CD4-positive, alpha-beta memory T cell (primary cell): Measurements from ENCODE around the gene GNG7. TPM values are rescaled to one million over a fixed set of nuclear protein-coding genes. Genes with fewer than 3 reads are reported as not detected.
"Not testable (repeated sequence)": the region's sequence is repeated elsewhere in the genome, so short reads cannot be mapped to it uniquely, and the experiment has no call there.

ENCODE experiments used
- CTCF ChIA-PET: fragments of 350-600 bp; sonication (Branson Sonifier 250); formaldehyde crosslinking; loops from one replicate; lab custom pipeline; 2021; ENCODE audit warnings: inconsistent platforms; ENCODE audit not compliant: partially characterized antibody; lab: Charles Lee
- POLR2A ChIA-PET: fragments of 350-600 bp; sonication (Branson Sonifier 250); formaldehyde crosslinking; loops from one replicate; lab custom pipeline; 2021; ENCODE audit not compliant: partially characterized antibody; lab: Charles Lee
- DNase-seq, 5 donors: peaks; one replicate each; pipeline versions ENCODE4 v3.0.0 to v3.0.0-alpha.2; 2020 to 2022; ENCODE audit warnings: mixed read lengths in 1 of 5
- H3K27ac ChIP-seq: one replicate; pipeline ENCODE4 v1.7.0; 2013; ENCODE audit warnings: low read depth, low read length
- H3K27me3 ChIP-seq: 2 replicates; pipeline ENCODE4 v1.7.0; 2013; ENCODE audit warnings: mild to moderate bottlenecking, low read length, moderate library complexity; ENCODE audit not compliant: insufficient read depth
- H3K36me3 ChIP-seq: 2 replicates; pipeline ENCODE4 v1.7.0; 2013; ENCODE audit warnings: mild to moderate bottlenecking, low read length, moderate library complexity; ENCODE audit not compliant: insufficient read depth
- H3K4me1 ChIP-seq: 2 replicates; pipeline ENCODE4 v1.7.0; 2013; ENCODE audit warnings: mild to moderate bottlenecking, low read length, moderate library complexity; ENCODE audit not compliant: insufficient read depth
- H3K4me3 ChIP-seq, 2 donors: one replicate each; pipeline ENCODE4 v1.7.0; 2013; ENCODE audit warnings: low read length in 2 of 2, mild to moderate bottlenecking in 1 of 2
- H3K9me3 ChIP-seq, 2 donors: one replicate each; pipeline ENCODE4 v1.7.0; 2013; ENCODE audit warnings: low read length in 2 of 2, control low read depth in 1 of 2; ENCODE audit not compliant: control insufficient read depth in 1 of 2
- H3K27ac Mint-ChIP-seq, 7 donors: one replicate each; pipeline ENCODE4 v1.8.0; 2020 to 2021; ENCODE audit warnings: mixed read lengths in 7 of 7, mild to moderate bottlenecking in 6 of 7, inconsistent platforms in 3 of 7, moderate library complexity in 3 of 7
- H3K27me3 Mint-ChIP-seq, 2 donors: one replicate each; pipeline ENCODE4 v1.8.0; 2020 to 2021; ENCODE audit warnings: mixed read lengths in 2 of 2
- H3K36me3 Mint-ChIP-seq, 2 donors: one replicate each; pipeline ENCODE4 v1.8.0; 2020 to 2021; ENCODE audit warnings: mixed read lengths in 2 of 2, inconsistent platforms in 1 of 2, mild to moderate bottlenecking in 1 of 2
- H3K4me1 Mint-ChIP-seq, 4 donors: one replicate each; pipeline ENCODE4 v1.8.0; 2020 to 2021; ENCODE audit warnings: mixed read lengths in 4 of 4, mild to moderate bottlenecking in 1 of 4
- H3K4me3 Mint-ChIP-seq, 8 donors: one replicate each; pipeline ENCODE4 v1.8.0; 2020 to 2021; ENCODE audit warnings: mixed read lengths in 8 of 8, mild to moderate bottlenecking in 7 of 8, moderate library complexity in 6 of 8, inconsistent platforms in 3 of 8
- H3K9me3 Mint-ChIP-seq, 8 donors: one replicate each; pipeline ENCODE4 v1.8.0; 2020 to 2021; ENCODE audit warnings: mixed read lengths in 8 of 8, mild to moderate bottlenecking in 5 of 8, inconsistent platforms in 3 of 8, moderate library complexity in 1 of 8
- intact Hi-C: fragments of 100-400 bp; cut with micrococcal nuclease; formaldehyde crosslinking; loops from one replicate; pipeline ENCODE4 v1.15.1; 2023
- polyA plus RNA-seq, 2 donors: library from polyadenylated mRNA; unstranded; fragments of 300-500 nt; fragmentation: Illumina TruSeq; gene quantifications; one replicate each; pipeline ENCODE4 v1.2.3, GENCODE V29; 2021
- total RNA-seq, 2 experiments: library from RNA; stranded (reverse); gene quantifications; one replicate each; pipeline ENCODE4 v1.2.3, GENCODE V29; 2021

GNG7 gene
- total and polyA plus RNA-seq, 4 experiments from 2014 or later = 1.9 to 4.2 (median 3.2) TPM

GRCh38 chr19:2543463-2544442, 158.7 kb downstream of the GNG7 start:
- Mint-ChIP-seq H3K36me3 (no peaks in the 10 kb centered on the region), H3K4me3 (peak overlapping the region; percentile 55 to 85 (median 70)), H3K27ac (peak overlapping the region in 2 of 7 donors; percentile 17 to 65), H3K4me1 (peaks cover 2 to 17% (median 13%) of the 10 kb centered on the region in 4 donors), H3K9me3 (no peaks in the 10 kb centered on the region), H3K27me3 (no peaks in the 10 kb centered on the region)
- no peaks in the 10 kb centered on the region for H3K9me3 ChIP-seq
- ChIA-PET CTCF (interaction anchor here (0.7 to 2.1 kb wide), 10 partner anchors 8 to 70 kb away, joined by 3 to 10 read pairs (median 5); partner anchors contain the start of gene GADD45B), POLR2A (interaction anchor here (1.0 to 8.2 kb wide), 5 partner anchors 8 to 66 kb away, joined by 3 to 119 read pairs (median 11); partner anchors contain the start of gene GADD45B)
- H3K4me1 ChIP-seq = peaks cover 22% of the 10 kb centered on the region
- H3K27me3 ChIP-seq = no peaks in the 10 kb centered on the region
- H3K4me3 ChIP-seq = peak overlapping the region in 1 of 2 donors; percentile 34
- no peak overlapping the region for H3K27ac ChIP-seq
- peak; percentile 11 to 75 (median 28) for DNase-seq
- intact Hi-C loops = loop anchor here (2.0 kb wide), 1 partner anchor 41 kb away; no protein-coding TSS in a partner anchor
- no peaks in the 10 kb centered on the region for H3K36me3 ChIP-seq

GRCh38 chr19:2543072-2543462, 159.4 kb downstream of the GNG7 start:
- H3K27me3 ChIP-seq, H3K9me3 ChIP-seq, H3K36me3 Mint-ChIP-seq, H3K27ac ChIP-seq, H3K9me3 Mint-ChIP-seq, H3K36me3 ChIP-seq, H3K4me3 ChIP-seq, DNase-seq, H3K27me3 Mint-ChIP-seq: not testable (repeated sequence)
- ChIA-PET POLR2A (interaction anchor here (1.0 to 8.2 kb wide), 6 partner anchors 9 to 65 kb away, joined by 3 to 119 read pairs (median 11); partner anchors contain the start of gene GADD45B), CTCF (interaction anchor here (0.7 to 2.1 kb wide), 10 partner anchors 9 to 71 kb away, joined by 3 to 10 read pairs (median 5); partner anchors contain the start of gene GADD45B)
- Mint-ChIP-seq H3K27ac (peak overlapping the region in 3 of 7 donors; percentile 30 to 65 (median 31)), H3K4me1 (peaks cover 2 to 21% (median 15%) of the 10 kb centered on the region in 4 donors), H3K4me3 (peak overlapping the region in 7 of 8 donors; percentile 35 to 85 (median 70))
- H3K4me1 ChIP-seq = peaks cover 22% of the 10 kb centered on the region
- intact Hi-C loops = loop anchor here (2.0 kb wide), 1 partner anchor 40 kb away; no protein-coding TSS in a partner anchor

GRCh38 chr19:2542341-2543069, 160.0 kb downstream of the GNG7 start:
- H3K27me3 ChIP-seq = no peaks in the 10 kb centered on the region
- peak overlapping the region in 5 of 8 donors; percentile 34 to 68 (median 60) for H3K4me3 Mint-ChIP-seq
- H3K9me3 ChIP-seq = no peaks in the 10 kb centered on the region
- H3K4me3 ChIP-seq = no peak overlapping the region
- H3K27ac Mint-ChIP-seq = peak overlapping the region in 4 of 7 donors; percentile 6 to 43 (median 21)
- intact Hi-C loops = loop anchor here (2.0 kb wide), 1 partner anchor 40 kb away; no protein-coding TSS in a partner anchor
- no peaks in the 10 kb centered on the region for H3K9me3 Mint-ChIP-seq
- no peak for DNase-seq
- H3K27ac ChIP-seq = no peak overlapping the region
- ChIA-PET CTCF (interaction anchor here (0.6 to 2.1 kb wide), 9 partner anchors 8 to 70 kb away, joined by 3 to 10 read pairs (median 5); partner anchors contain the start of gene GADD45B), POLR2A (interaction anchor here (1.6 to 8.2 kb wide), 5 partner anchors 9 to 65 kb away, joined by 6 to 119 read pairs (median 11); partner anchors contain the start of gene GADD45B)
- H3K4me1 Mint-ChIP-seq = peaks cover 4 to 27% (median 18%) of the 10 kb centered on the region in 4 donors
- no peaks in the 10 kb centered on the region for H3K27me3 Mint-ChIP-seq
- H3K36me3 ChIP-seq = no peaks in the 10 kb centered on the region
- peaks cover 27% of the 10 kb centered on the region for H3K4me1 ChIP-seq
- no peaks in the 10 kb centered on the region for H3K36me3 Mint-ChIP-seq

GRCh38 chr19:2540646-2541454, 161.6 kb downstream of the GNG7 start:
- Histone ChIP-seq H3K4me3 (no peak overlapping the region), H3K27ac (no peak overlapping the region), H3K36me3 (no peaks in the 10 kb centered on the region), H3K9me3 (no peaks in the 10 kb centered on the region), H3K27me3 (no peaks in the 10 kb centered on the region), H3K4me1 (peaks cover 27% of the 10 kb centered on the region)
- DNase-seq = no peak
- Mint-ChIP-seq H3K4me1 (peaks cover 5 to 28% (median 19%) of the 10 kb centered on the region in 4 donors), H3K27ac (no peak overlapping the region), H3K4me3 (no peak overlapping the region), H3K9me3 (no peaks in the 10 kb centered on the region), H3K27me3 (no peaks in the 10 kb centered on the region), H3K36me3 (no peaks in the 10 kb centered on the region)
- intact Hi-C loops = no loop called here
- CTCF ChIA-PET = interaction anchor here (1.2 kb wide), 1 partner anchor 67 kb away, joined by 3 read pairs; no protein-coding TSS in a partner anchor
- POLR2A ChIA-PET = interaction anchor here (2.5 to 8.2 kb wide), 2 partner anchors 12 to 63 kb away, joined by 12 to 119 read pairs; partner anchors contain the start of gene GADD45B

- Mint-ChIP-seq H3K4me1 (peaks cover 5 to 33% (median 19%) of the 10 kb centered on the region in 4 donors), H3K36me3 (no peaks in the 10 kb centered on the region), H3K9me3 (no peaks in the 10 kb centered on the region), H3K4me3 (no peak overlapping the region), H3K27me3 (no peaks in the 10 kb centered on the region), H3K27ac (no peak overlapping the region)
- H3K36me3 ChIP-seq = no peaks in the 10 kb centered on the region
- H3K4me3 ChIP-seq = no peak overlapping the region
- H3K27ac ChIP-seq = no peak overlapping the region
- ChIA-PET POLR2A (no interaction called here), CTCF (no interaction called here)
- peaks cover 27% of the 10 kb centered on the region for H3K4me1 ChIP-seq
- H3K27me3 ChIP-seq = no peaks in the 10 kb centered on the region
- no peak for DNase-seq
- H3K9me3 ChIP-seq = no peaks in the 10 kb centered on the region
- intact Hi-C loops = no loop called here
Measured at GRCh38 chr19:2540251-2540645, 162.2 kb downstream of the GNG7 start.
